ENCODE results near the gene PTPRM. TPM values are rescaled to one million over a fixed set of nuclear protein-coding genes. Genes with fewer than 3 reads are reported as not detected.

PTPRM gene
- total and polyA plus RNA-seq, 2 experiments from 2014 or later: 1.6 to 5.3 TPM

- H3K27ac Mint-ChIP-seq: no peak overlapping the region
- peaks cover 16% of the 10 kb centered on the region for H3K4me1 Mint-ChIP-seq
- Histone ChIP-seq H3K27me3 (ENCODE audit: insufficient read depth) (no peaks in the 10 kb centered on the region), H4K20me1 (replicated peaks; ENCODE audit: insufficient read depth) (no peaks in the 10 kb centered on the region), H3K4me3 (no peak overlapping the region), H3K4me2 (no peak overlapping the region), H3K36me3 (ENCODE audit: insufficient read depth) (no peaks in the 10 kb centered on the region), H3K4me1 (ENCODE audit: insufficient read depth) (peaks cover 5% of the 10 kb centered on the region; the same call in 1 of the 2 replicates), H3K27ac (ENCODE audit: low read depth) (no peak overlapping the region), H2AFZ (no peak overlapping the region), H3K9me2 (ENCODE audit: insufficient read depth) (0 out of 2 replicates have a peak, but pooled peaks cover 6% of the 10 kb centered on the region), H3F3A (replicated peaks; ENCODE audit: low read depth) (no peaks in the 10 kb centered on the region), H3K79me2 (replicated peaks; ENCODE audit: insufficient read depth) (no peaks in the 10 kb centered on the region)
- H3K27me3 Mint-ChIP-seq (ENCODE audit: insufficient read depth, low read depth, poor library complexity): peaks cover 4% of the 10 kb centered on the region
- DNase-seq (ENCODE audit: low spot score): no peak
- H3K9me3 Mint-ChIP-seq: no peaks in the 10 kb centered on the region
- H3K36me3 Mint-ChIP-seq (ENCODE audit: low read depth): no peaks in the 10 kb centered on the region
- no peak for TF ChIP-seq ZNF462 (CRISPR knock-in tag; IDR thresholded peaks at IDR 0.05)
- TF ChIP-seq JUNB (IDR thresholded peaks at IDR 0.05; ENCODE audit: unreplicated experiment): no peak
- no peak for TF ChIP-seq STAT1 (IDR thresholded peaks at IDR 0.05; ENCODE audit: unreplicated experiment)
- no peak for TF ChIP-seq NANOG (IDR thresholded peaks at IDR 0.05; ENCODE audit: borderline replicate concordance)
- TF ChIP-seq ZNF114 (CRISPR knock-in tag; IDR thresholded peaks at IDR 0.05): no peak
- TF ChIP-seq ETS1 (IDR thresholded peaks at IDR 0.05): no peak
- TF ChIP-seq ZNF331 (CRISPR knock-in tag; IDR thresholded peaks at IDR 0.05; ENCODE audit: low read depth): no peak
- no peak for TF ChIP-seq REST (IDR thresholded peaks at IDR 0.05; ENCODE audit: unreplicated experiment)
- no peak for TF ChIP-seq CREB1 (CRISPR knock-in tag; IDR thresholded peaks at IDR 0.05; ENCODE audit: low read depth)
- TF ChIP-seq POLR2AphosphoS5 (IDR thresholded peaks at IDR 0.05; ENCODE audit: low read depth): no peak
- TF ChIP-seq CTCF (conservative IDR thresholded peaks at IDR 0.05; ENCODE audit: low read depth in 2 of 2): no peak
- TF ChIP-seq EZH2 (IDR thresholded peaks at IDR 0.05; ENCODE audit: low read depth, unreplicated experiment): no peak
- no peak for TF ChIP-seq EZH2phosphoT487 (IDR thresholded peaks at IDR 0.05; ENCODE audit: unreplicated experiment)
- H3K4me3 Mint-ChIP-seq: no peak overlapping the region
- no peak for ATAC-seq
Observed at GRCh38 chr18:7661207-7661606, 94.1 kb downstream of the PTPRM start.
